MM.1S (cell line): ENCODE measurements around the gene MEG3.

Source experiments
- DNase-seq: peaks from one replicate; pipeline ENCODE4 v3.0.0-alpha.2; 2015
- H2AFZ ChIP-seq: fragments of 300-600 bp; sonication (generic); 2 replicates; pipeline ENCODE4 v1.6.0; 2016; ENCODE audit warnings: antibody characterized with exemption, low read length
- H3F3A ChIP-seq: fragments of 300-600 bp; sonication (generic); 2 replicates; pipeline ENCODE4 v1.6.1; 2016; ENCODE audit warnings: mild to moderate bottlenecking, antibody characterized with exemption, low read length, moderate library complexity, mixed read lengths; ENCODE audit not compliant: insufficient read depth
- H3K27ac ChIP-seq: fragments of 300-600 bp; sonication (generic); 2 replicates; pipeline ENCODE4 v1.5.1; 2016; ENCODE audit warnings: mild to moderate bottlenecking, low read length
- H3K27me3 ChIP-seq: fragments of 300-600 bp; sonication (generic); replicated peaks from 2 replicates; pipeline ENCODE4 v1.6.0; 2016; ENCODE audit warnings: low read length; ENCODE audit not compliant: insufficient read depth
- H3K36me3 ChIP-seq: fragments of 300-600 bp; sonication (generic); replicated peaks from 2 replicates; pipeline ENCODE4 v1.6.1; 2016; ENCODE audit warnings: mild to moderate bottlenecking, low read length, mixed read lengths; ENCODE audit not compliant: insufficient read depth
- H3K4me1 ChIP-seq: fragments of 300-600 bp; sonication (generic); 2 replicates; pipeline ENCODE4 v1.6.1; 2016; ENCODE audit warnings: low read length, mixed read lengths
- H3K4me2 ChIP-seq: fragments of 300-600 bp; sonication (generic); 2 replicates; pipeline ENCODE4 v1.6.0; 2016; ENCODE audit warnings: low read depth, low read length
- H3K4me3 ChIP-seq: fragments of 300-600 bp; sonication (generic); 2 replicates; pipeline ENCODE4 v1.5.1; 2016; ENCODE audit warnings: low read length, mixed read lengths
- H3K79me2 ChIP-seq: fragments of 300-600 bp; sonication (generic); 2 replicates; pipeline ENCODE4 v1.6.1; 2016; ENCODE audit warnings: mixed run types, low read length, mixed read lengths
- H3K9ac ChIP-seq: fragments of 300-600 bp; sonication (generic); 2 replicates; pipeline ENCODE4 v1.6.1; 2016; ENCODE audit warnings: low read length, mixed read lengths
- H3K9me2 ChIP-seq: fragments of 300-600 bp; sonication (generic); replicated peaks from 2 replicates; pipeline ENCODE4 v1.6.1; 2016; ENCODE audit warnings: mild to moderate bottlenecking, low read length, mixed read lengths; ENCODE audit not compliant: insufficient read depth
- H3K9me3 ChIP-seq: fragments of 300-600 bp; sonication (generic); replicated peaks from 2 replicates; pipeline ENCODE4 v1.6.1; 2016; ENCODE audit warnings: mild to moderate bottlenecking, low read length, mixed read lengths; ENCODE audit not compliant: insufficient read depth
- H4K20me1 ChIP-seq: fragments of 300-600 bp; sonication (generic); 2 replicates; pipeline ENCODE4 v1.6.1; 2016; ENCODE audit warnings: mild to moderate bottlenecking, low read length, moderate library complexity, mixed read lengths; ENCODE audit not compliant: insufficient read depth
- CTCF ChIP-seq: fragments of 300-600 bp; sonication (generic); IDR thresholded peaks from 2 replicates; pipeline ENCODE4 v1.5.1; 2016; ENCODE audit warnings: antibody characterized with exemption, low read length, mixed read lengths
- EZH2 ChIP-seq: fragments of 300-600 bp; sonication (generic); optimal IDR thresholded peaks from 2 replicates; pipeline ENCODE3; 2017; ENCODE audit warnings: low read depth, mild to moderate bottlenecking, antibody characterized with exemption, low read length, mixed read lengths
- EZH2phosphoT487 ChIP-seq: fragments of 300-600 bp; sonication (generic); IDR thresholded peaks from 2 replicates; pipeline ENCODE4 v1.6.1; 2018; ENCODE audit warnings: antibody characterized with exemption, low read length

Gene MEG3

GRCh38 chr14:100854435-100854834, 28.5 kb downstream of the MEG3 start:
- H3K27me3 ChIP-seq = peaks cover 15% of the 10 kb centered on the region
- no peaks in the 10 kb centered on the region for H3F3A ChIP-seq
- H3K9ac ChIP-seq = no peak overlapping the region
- DNase-seq = no peak
- H3K27ac ChIP-seq = no peak overlapping the region
- H3K9me2 ChIP-seq = no peaks in the 10 kb centered on the region
- no peaks in the 10 kb centered on the region for H3K4me1 ChIP-seq
- H3K4me2 ChIP-seq = no peak overlapping the region
- no peaks in the 10 kb centered on the region for H3K9me3 ChIP-seq
- H2AFZ ChIP-seq = no peak overlapping the region
- no peaks in the 10 kb centered on the region for H3K79me2 ChIP-seq
- no peaks in the 10 kb centered on the region for H4K20me1 ChIP-seq
- no peaks in the 10 kb centered on the region for H3K36me3 ChIP-seq
- no peak overlapping the region for H3K4me3 ChIP-seq
- TF ChIP-seq EZH2phosphoT487 = no peak
- no peak for TF ChIP-seq EZH2
- no peak for TF ChIP-seq CTCF

- Histone ChIP-seq H3K4me2 (no peak overlapping the region), H3K9me3 (no peaks in the 10 kb centered on the region), H3K36me3 (no peaks in the 10 kb centered on the region), H4K20me1 (no peaks in the 10 kb centered on the region), H3K4me3 (no peak overlapping the region), H3K9ac (no peak overlapping the region), H3K27ac (no peak overlapping the region), H3K79me2 (no peaks in the 10 kb centered on the region), H3K9me2 (no peaks in the 10 kb centered on the region), H3K4me1 (no peaks in the 10 kb centered on the region), H2AFZ (no peak overlapping the region), H3F3A (no peaks in the 10 kb centered on the region), H3K27me3 (peaks cover 15% of the 10 kb centered on the region)
- no peak for DNase-seq
- TF ChIP-seq EZH2 (no peak), CTCF (no peak), EZH2phosphoT487 (no peak)
Measured at GRCh38 chr14:100855256-100855930, 29.5 kb downstream of the MEG3 start.

- TF ChIP-seq EZH2 = no peak
- no peak for TF ChIP-seq EZH2phosphoT487
- no peak for TF ChIP-seq CTCF
- Histone ChIP-seq H3K4me2 (no peak overlapping the region), H3K4me1 (no peaks in the 10 kb centered on the region), H4K20me1 (no peaks in the 10 kb centered on the region), H3K27me3 (peaks cover 15% of the 10 kb centered on the region), H3K79me2 (no peaks in the 10 kb centered on the region), H3K9me2 (no peaks in the 10 kb centered on the region), H3F3A (no peaks in the 10 kb centered on the region), H3K27ac (no peak overlapping the region), H3K4me3 (no peak overlapping the region), H3K9me3 (no peaks in the 10 kb centered on the region), H3K9ac (no peak overlapping the region), H3K36me3 (no peaks in the 10 kb centered on the region), H2AFZ (no peak overlapping the region)
- no peak for DNase-seq
Measured at GRCh38 chr14:100856056-100856950, 30.4 kb downstream of the MEG3 start.
